ENCODE measurements around the gene NTM.

NTM gene

GRCh38 chr11:131712897-131713296 is 342.5 kb downstream of the NTM start:
- peak in 1 of 2 donors; percentile 22 for DNase-seq (ENCODE audit: low read depth in 2 of 2)

DNA sequence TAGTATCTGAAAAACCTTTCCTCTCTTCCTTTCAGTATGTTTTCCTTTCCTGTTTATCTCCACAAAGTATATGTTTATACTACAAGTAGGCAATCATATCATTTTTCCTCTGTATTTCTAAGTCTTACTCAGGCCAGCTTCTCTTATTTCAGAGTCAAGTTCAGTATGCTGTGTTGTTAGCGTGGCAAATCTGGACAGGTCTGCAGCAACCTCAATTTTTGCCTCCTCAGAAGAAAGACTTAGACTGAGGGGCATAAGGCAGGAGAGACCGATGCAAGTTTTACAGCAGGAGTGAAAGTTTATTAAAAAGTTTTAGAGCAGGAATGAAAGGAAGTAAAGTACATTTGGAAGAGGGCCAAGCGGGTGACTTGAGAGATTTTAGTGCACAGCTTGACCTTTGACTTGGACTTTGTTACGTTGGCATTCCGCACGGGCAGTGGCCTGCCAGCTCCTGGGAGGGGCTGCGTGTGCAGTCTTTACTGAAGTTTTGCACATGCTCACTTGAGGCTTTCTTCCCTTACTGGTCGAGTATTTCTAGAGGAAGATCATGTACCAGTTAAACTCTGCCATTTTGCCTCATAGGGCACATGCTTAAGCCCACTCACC is 343.2 kb downstream of the NTM start:
- H3K4me3 ChIP-seq (replicated peaks in 1 of 2; ENCODE audit: low read depth in 2 of 2, low read length in 2 of 2) = no peak overlapping the region
- no peak for TF ChIP-seq CTCF (IDR thresholded peaks at IDR 0.05; ENCODE audit: low read depth, low read length)
- DNase-seq (ENCODE audit: low read depth in 2 of 2) = no peak

More at GRCh38 chr11:131712897-131713296, 342.5 kb downstream of the NTM start:
- TF ChIP-seq CTCF (IDR thresholded peaks at IDR 0.05; ENCODE audit: low read depth, low read length) = no peak
- no peak overlapping the region for H3K4me3 ChIP-seq (replicated peaks in 1 of 2; ENCODE audit: low read depth in 2 of 2, low read length in 2 of 2)

- no peak overlapping the region for H3K4me3 ChIP-seq (replicated peaks in 1 of 2; ENCODE audit: low read depth in 2 of 2, low read length in 2 of 2)
- no peak for DNase-seq (ENCODE audit: low read depth in 2 of 2)
- TF ChIP-seq CTCF (IDR thresholded peaks at IDR 0.05; ENCODE audit: low read depth, low read length) = no peak
These were observed 347.2 kb downstream of the NTM start for GRCh38 chr11:131717616-131718015.

GRCh38 chr11:131723088-131723487 is 352.7 kb downstream of the NTM start:
- no peak for TF ChIP-seq CTCF (IDR thresholded peaks at IDR 0.05; ENCODE audit: low read depth, low read length)
- no peak overlapping the region for H3K4me3 ChIP-seq (replicated peaks in 1 of 2; ENCODE audit: low read depth in 2 of 2, low read length in 2 of 2)
- DNase-seq (ENCODE audit: low read depth in 2 of 2) = peak in 1 of 2 donors; percentile 12

DNA sequence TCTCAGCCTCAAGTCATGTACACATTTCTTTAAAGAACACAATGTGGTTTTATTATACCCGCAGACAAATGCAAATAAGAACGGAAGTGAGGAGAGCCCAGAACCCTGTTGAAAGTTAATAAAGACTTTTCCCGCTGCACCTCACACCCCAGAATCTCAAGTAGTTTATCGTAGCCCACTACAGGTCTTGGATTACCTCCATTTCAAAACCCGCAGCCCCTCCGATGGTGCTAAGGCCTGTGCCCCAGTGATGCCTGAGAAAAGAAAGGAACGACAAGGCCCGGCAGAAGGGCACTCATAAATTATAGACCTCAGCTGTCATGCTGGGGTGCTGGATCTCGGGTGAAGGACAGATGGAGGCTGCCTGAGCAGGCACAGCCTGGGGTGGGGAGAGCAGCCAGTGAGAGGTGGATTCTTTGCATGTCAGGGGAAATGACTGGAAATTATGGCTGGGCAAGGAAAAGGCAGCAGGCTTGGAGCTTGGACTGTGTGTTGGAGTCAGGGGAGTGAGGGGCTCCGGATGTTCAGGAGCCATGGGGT is 354.1 kb downstream of the NTM start:
- TF ChIP-seq CTCF (IDR thresholded peaks at IDR 0.05; ENCODE audit: low read depth, low read length) = no peak
- no peak overlapping the region for H3K4me3 ChIP-seq (replicated peaks in 1 of 2; ENCODE audit: low read depth in 2 of 2, low read length in 2 of 2)
- DNase-seq (ENCODE audit: low read depth in 2 of 2) = no peak

DNA sequence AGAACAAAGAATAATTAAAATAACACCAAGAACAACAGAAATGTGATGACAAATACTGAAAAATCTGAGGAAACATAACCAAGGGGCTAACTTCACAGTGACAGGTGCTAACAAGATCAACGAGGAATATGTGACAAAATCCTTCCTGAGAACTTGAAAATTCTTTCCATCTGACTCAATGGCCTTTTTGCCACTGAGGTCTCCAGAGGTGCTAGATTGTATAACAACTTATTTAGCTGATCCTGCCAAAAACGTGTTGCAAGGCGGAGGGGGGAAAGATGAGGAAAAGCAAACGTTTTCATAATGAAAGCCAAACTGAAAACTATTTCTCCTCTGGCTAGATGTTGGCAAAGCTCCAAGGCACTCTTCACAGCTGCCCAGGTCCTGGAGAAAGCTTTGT is 364.5 kb downstream of the NTM start:
- TF ChIP-seq CTCF (IDR thresholded peaks at IDR 0.05; ENCODE audit: low read depth, low read length) = no peak
- DNase-seq (ENCODE audit: low read depth in 2 of 2) = no peak
- H3K4me3 ChIP-seq (replicated peaks in 1 of 2; ENCODE audit: low read depth in 2 of 2, low read length in 2 of 2) = no peak overlapping the region

GRCh38 chr11:131737357-131737756 is 366.9 kb downstream of the NTM start:
- DNase-seq (ENCODE audit: low read depth in 2 of 2) = peak; percentile 32 to 59
- H3K4me3 ChIP-seq (replicated peaks in 1 of 2; ENCODE audit: low read depth in 2 of 2, low read length in 2 of 2) = no peak overlapping the region
- TF ChIP-seq CTCF (IDR thresholded peaks at IDR 0.05; ENCODE audit: low read depth, low read length) = no peak
